Measurements from ENCODE around the gene ATP1B1.
"Not testable (repeated sequence)": the region's sequence is repeated elsewhere in the genome, so short reads cannot be mapped to it uniquely, and the experiment has no call there.

ATP1B1 gene

DNA sequence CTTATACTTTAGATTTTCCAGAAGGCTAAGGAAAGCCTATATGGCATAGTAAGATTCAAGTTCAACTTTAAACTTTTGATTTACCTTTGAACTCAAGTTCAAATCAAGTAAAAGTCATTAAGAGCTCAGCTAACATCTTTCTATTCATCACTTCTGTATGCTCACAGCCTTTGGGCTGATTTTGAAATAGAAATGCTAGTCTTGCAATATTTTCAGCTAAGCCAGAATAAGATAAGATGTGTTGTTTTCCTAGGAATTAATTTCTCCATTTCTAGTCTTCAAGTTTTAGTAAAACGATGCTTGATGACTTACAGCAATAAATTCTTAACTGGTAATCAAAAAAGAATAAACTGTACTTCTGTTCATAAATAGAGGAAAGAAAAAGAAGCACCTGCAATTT is 35.6 kb downstream of the ATP1B1 start:
- DNase-seq (ENCODE audit: low spot score): no peak

DNA sequence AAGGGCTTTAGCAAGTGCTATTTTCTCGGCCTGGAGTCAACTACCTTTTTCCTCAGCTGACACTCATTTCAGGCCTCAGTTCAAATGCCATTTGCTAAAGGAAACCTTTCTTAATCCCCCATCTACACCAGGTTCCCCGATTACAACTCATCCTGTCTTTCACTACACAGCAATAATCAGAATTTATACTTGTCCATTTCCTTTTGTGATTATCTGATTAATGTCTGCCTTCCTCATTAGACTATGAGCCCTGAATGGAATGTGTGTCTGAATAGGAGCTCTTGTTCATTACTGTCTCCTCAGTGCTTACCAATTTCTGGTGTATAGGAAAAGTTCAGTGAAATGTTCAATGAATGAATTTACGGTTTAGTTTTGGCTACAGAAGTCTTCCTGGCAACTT is 36.9 kb downstream of the ATP1B1 start:
- no peak for DNase-seq (ENCODE audit: low spot score)

- DNase-seq (ENCODE audit: low spot score): no peak
Measured at GRCh38 chr1:169143984-169144383, 37.5 kb downstream of the ATP1B1 start.

- no peak for DNase-seq (ENCODE audit: low spot score)
Measured at GRCh38 chr1:169144941-169145626, 38.6 kb downstream of the ATP1B1 start.

GRCh38 chr1:169146576-169147214 is 40.2 kb downstream of the ATP1B1 start:
- no peak for DNase-seq (ENCODE audit: low spot score)

DNA sequence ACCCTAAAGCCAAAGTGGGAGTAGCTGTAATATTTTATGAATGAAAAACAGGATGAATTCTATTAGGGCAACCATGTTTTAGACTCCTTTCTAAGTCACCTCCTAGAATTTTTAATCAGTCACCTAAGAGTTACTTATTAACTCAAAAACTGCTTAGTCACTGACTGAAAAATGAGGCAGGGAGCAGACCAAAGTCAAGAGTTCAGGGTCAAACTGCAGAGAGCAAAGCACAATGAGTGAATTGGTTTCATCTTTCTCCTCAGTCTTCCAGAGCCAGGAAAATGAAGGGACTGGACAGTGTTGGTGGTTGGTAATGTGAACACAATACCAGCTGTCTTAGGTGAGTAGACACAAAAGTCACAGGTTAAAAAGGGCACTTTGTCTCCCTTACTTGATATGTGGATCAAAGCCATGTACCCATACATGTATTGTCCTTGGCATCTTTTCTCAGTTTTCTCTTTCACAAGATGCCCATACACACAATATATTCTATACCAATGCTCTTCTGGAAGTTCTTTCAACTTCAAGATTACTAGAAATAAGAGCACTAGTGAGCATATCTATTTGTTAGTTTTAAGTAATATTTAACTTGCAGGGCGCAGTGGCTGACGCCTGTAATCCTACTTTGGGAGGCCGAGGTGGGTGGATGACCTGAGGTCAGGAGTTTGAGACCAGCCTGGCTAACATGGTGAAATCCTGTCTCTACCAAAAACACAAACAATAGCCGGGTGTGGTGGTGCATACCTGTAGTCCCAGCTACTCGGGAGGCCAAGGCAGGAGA is 42.2 kb downstream of the ATP1B1 start:
- DNase-seq (ENCODE audit: low spot score): peak; percentile 71

DNA sequence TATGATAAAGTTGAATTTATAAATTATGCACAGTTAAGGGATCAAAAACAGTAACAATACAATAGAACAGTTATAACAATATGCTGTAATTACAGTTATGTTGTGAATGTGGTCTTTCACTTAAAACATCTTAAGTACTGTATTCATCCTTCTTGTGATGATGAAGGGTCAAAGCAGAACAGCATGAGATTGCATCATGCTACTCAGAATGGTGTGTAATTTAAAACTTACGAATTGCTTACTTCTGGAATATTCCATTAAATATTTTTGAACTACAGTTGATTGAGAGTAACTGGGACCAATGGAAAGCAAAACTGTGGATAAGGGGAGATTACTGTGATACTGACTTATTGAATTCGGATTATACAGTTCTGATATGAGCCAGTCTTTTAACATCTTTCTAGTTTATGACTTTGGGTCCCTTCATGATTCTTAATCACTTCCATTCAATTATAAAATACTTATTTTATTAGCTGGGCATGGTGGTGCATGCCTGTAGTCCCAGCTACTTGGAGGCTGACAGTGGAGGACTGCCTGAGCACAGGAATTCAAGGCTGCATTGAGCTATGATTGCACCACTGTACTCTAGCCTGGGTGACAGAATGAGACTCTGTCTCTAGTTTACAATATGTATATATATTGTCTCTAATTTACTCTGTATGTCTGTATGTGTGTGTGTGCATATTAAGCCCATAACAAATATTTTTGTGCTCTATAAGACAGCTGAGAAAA is 43.2 kb downstream of the ATP1B1 start:
- DNase-seq (ENCODE audit: low spot score): no peak

- no peak for DNase-seq (ENCODE audit: low spot score)
Measured at GRCh38 chr1:169150641-169151337, 44.3 kb downstream of the ATP1B1 start.

DNA sequence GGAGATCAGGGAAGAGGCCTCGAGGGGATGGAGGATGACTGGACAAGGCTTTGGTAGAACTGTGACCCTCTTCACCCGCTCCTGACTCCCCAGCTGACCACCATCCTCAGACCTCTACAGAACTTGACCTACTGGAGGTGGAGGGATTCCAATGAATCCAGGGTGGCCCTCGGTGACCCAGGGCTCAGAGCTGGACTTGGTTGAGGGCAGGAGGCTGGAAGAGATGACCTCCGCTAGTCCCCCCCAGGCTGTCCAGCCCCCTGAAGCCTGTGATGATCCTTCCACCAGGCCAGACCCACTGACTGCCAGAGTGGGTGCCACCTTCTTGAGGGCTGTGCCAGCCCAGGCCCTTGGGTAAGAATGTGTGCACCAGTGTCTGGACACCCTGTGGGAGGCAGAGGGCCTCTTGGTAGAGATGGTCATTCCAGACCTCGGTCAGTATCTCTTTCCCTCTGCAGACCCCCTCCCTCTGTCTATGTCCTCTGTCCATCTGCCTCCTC is 44.9 kb downstream of the ATP1B1 start:
- DNase-seq (ENCODE audit: low spot score): no peak

DNA sequence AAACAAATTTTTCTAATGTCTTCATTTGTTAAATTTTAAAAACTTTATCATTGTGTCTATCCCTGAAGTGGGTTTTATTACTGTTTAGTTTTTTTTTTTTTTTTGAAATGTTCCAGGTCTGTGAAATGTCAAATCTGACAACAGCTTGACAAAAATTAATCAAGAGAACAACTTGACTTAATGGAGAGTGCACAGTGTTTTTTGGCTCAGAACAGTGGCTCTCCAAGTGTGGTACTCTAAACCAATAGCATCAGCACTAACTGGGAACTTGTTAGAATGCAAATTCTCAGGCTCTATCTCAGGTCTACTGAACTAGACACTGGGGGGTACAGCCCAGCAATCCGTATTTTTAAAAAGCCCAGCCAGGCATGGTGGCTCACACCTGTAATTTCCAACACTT is 49.2 kb downstream of the ATP1B1 start:
- DNase-seq (ENCODE audit: low spot score): no peak

DNA sequence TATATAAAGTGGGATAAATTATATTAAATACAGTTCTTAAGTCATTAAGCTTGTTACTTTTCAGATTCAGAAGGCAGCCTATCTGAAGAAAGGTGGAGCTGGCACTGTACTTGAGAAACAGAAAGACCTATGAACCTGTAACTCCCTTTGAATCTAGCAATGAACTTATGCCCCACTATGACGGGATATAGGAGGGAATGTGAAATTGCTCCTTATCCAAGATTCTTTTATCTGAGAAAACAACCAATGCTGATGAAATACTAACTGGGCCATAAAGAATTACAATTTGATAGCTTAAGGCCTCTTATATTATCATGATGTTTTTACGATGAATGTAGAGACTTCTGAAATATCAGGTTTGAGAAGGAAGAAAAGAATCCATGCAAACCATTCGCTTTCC is 50.1 kb downstream of the ATP1B1 start:
- no peak for DNase-seq (ENCODE audit: low spot score)

DNA sequence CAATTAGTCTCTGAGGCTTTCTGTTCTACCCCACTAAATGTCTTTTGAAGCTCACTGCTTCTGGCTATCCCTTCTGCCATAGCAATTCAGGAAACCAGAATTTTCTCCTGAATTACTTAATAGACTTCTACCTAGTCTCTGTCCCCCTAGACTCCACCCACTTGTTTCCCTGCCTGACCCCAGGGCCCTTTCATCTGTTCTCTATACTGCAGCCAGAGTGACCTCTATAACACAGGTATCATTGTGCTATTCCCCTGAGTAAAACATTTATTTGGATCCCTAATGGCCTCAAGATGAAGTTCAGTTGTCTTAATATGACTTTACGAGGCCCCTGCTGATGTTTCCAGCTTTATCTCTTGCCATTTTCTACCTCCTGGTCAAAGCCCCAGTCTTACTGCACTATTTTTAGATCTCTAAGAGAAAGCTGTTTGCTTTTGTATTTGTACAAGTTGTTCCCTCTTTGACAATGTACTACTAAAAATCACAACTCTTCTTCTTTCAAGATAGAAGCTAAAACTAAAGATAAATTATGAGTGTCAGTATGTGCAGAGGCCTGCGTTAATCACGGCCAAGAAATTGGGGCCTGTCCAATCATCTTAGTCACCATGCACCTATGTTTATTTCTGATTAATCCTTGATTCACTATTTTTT is 54.5 kb downstream of the ATP1B1 start:
- DNase-seq (ENCODE audit: low spot score): no peak

- no peak for DNase-seq (ENCODE audit: low spot score)
Measured at GRCh38 chr1:169161496-169162194, 55.2 kb downstream of the ATP1B1 start.

DNA sequence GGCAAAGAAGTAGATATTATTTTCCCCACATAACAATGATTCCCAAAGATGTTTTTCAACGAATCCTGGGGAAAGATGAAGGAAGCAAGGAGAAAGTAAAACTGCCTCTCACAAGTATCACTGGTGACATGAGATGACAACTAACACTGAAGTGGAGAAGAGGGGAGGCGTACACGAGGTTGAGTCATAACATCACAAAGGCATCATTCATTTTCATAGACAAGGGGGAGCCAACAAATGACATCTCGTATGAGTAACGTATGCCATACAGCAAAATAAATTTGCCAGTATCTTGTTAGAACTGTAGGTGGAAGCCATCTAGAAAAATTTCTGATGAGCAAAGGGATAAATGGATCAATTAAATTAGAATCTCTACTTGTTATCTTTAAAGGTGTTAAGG is 56.6 kb downstream of the ATP1B1 start:
- DNase-seq (ENCODE audit: low spot score): no peak

DNA sequence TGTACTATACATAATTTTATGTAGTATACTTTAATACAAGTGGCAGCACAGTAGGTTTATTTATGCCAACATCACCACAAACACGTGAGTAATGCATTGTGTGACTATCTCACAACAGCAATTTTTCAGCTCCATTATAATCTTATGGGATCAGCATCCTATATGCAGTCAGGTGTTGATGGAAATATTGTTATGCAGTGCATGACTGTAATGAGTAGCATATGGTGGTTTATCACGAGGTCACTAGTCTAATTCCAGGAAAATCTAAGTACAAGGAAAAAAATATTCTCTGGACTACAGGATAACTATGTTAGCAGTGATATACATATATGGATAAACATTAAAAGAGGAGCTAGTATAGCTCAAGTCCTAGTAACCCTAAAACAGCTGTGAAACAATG is 69.0 kb downstream of the ATP1B1 start:
- DNase-seq (ENCODE audit: low spot score): no peak

DNA sequence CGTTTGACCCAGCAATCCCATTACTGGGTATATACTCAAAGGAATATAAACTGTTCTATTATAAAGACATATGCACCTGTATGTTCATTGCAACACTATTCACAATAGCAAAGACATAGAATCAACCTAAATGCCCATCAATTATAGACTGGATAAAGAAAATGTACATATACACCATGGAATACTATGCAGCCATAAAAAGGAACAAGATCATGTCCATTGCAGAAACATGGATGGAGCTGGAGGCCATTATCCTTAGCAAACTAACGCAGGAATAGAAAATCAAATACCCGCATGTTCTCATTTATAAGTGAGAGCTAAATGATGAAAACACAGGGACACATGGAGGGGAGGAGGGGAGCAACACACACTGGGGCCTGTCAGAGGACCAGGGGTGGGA is 72.9 kb downstream of the ATP1B1 start:
- not testable (repeated sequence) for DNase-seq (ENCODE audit: low spot score)

GRCh38 chr1:169180174-169180573 is 73.7 kb downstream of the ATP1B1 start:
- no peak for DNase-seq (ENCODE audit: low spot score)

Measured in LoVo (cell line).